ENCODE measurements around the gene SLC2A11.
A peak's percentile ranks its signal among the peaks of the same experiment; 100 is the strongest.

SLC2A11 gene

DNA sequence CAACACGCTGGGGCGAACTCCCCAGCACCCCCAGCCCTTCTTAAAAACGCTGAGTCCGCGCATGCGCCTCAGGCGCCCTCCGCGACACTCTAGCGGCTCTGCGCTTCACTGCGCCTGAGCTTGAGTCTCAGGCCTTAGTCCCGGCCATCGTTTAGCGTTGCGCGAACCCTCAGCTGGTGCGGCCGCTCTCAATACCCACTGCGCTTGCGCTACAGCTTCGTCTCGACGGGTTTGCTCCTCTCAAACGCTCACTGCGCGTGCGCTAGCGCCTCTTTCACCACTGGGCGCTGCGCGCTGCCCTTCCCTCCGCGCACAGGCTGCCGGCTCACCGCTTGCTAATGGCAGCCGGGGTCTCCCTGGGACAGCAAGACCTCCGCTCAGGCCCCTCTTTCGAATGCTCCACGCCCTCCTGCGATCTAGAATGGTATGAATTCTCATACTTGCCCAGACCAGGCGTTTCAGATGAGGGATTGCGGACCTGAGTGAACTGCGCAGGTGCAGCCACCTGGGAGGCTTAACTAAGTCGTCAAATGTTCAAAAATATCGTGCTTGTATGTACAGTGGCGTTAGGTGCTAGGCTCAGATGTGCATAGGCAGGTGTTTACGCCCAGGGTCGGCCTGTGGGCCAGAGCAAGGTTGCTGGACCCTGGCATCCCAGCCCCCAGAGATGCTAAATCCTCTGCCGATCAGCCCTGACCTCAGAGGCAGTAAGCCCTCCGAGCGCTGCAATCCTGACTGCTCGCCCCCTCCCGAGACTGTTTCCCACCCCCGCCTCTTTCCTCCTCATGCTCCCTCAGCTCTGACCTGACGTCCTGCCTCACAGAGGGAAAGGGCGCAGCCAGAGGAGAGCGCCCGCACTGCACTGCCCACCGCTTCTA, at the start of gene SLC2A11:
Gene SLC2A11 (plus strand): TSS at position 270 of the 878 bp plus-strand sequence. CDS start 125 bp downstream, at position 395.
- DNase-seq (ENCODE audit: low read depth, low spot score), result peak; percentile 96

DNA sequence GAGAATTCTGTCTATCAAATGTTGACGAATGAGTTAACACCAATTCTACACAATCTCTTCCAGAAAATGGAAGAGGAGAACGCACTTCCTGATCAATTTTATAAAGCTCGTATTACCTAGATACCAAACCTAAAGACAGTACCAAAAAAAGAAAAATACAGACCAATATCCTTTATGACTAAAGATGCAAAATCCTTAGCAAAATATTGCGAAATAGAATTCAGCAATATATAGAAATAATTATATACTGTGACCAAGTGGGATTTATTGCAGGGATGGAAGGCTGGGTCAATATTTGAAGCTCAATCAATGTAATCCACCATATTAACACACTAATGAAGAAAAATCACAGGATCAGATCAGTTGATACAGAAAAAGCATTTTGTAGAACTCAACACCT, 45.3 kb upstream of the SLC2A11 start:
- DNase-seq (ENCODE audit: low read depth, low spot score), result no peak

GRCh38 chr22:23815541-23816155, 42.0 kb upstream of the SLC2A11 start:
- no peak for DNase-seq (ENCODE audit: low read depth, low spot score)

DNA sequence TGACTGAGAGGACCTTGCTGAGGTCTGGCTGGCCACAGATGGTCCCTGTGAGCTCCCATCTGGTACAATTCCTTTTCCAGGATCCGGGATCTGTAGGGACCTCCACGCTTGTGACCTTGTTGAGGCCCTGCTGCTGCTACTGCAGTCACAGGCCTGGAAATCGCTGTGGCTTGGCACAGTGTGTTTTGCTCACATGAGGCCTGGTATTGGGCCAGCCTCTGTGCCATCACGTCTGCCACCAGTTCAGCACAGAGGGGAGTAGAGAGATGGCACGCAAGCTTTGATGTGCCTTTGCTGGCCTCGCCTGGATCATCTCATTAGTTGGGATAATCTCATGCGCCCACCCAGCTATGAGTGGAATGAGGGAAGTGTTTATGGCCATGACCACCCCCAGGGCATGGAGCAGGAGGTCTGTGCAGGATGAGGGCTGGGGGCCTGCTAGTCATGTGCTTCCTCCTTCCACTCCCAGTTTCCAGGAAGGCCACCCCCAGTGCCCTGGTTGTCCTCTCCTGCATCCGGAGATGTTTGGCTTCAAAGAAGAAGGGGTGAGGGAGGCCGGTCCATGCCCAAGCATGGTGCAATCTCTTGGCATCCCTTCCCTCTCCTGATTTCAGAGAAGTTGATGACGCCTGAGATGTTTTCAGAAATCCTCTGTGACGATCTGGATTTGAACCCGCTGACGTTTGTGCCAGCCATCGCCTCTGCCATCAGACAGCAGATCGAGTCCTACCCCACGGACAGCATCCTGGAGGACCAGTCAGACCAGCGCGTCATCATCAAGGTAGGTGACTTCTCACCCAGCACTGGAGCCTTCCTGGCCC, 41.3 kb upstream of the SLC2A11 start:
- DNase-seq (ENCODE audit: low read depth, low spot score), result no peak

DNA sequence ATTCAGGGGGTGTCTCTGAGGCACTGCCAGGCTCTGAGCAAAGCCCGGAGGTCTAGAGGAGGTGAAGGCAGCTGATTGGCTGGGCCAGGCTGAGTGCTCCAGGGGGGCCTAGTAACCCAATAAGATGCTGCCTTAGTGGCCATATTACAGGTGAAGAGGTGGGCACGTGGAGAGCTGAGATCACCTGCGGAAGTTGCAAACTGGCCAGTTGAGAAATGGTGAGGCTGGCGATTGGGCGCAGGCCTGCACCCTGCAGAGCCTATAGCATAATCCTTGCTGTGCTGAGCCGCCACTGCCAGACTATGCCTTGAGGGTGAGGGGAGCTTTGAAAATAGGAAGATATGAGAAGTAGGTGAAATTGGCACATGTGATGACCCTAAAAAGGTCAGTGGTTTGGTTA, 40.5 kb upstream of the SLC2A11 start:
- no peak for DNase-seq (ENCODE audit: low read depth, low spot score)

DNA sequence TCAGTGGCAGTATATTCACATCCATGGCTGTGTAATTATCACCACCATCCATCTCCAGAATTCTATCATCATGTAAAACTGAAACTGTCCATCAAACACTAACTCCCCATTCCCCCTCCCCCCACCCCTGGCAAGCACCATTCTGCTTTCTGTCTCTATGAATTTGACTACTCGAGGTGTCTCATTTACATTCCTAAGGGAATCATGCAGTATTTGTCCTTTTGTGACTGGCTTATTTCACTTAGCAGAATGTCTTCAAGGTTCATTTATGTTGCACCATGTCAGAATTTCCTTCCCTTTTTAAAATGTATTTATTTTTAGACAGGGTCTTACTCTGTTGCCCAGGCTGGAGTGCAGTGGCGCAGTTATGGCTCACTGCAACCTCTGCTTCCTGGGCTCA, 39.1 kb upstream of the SLC2A11 start:
- DNase-seq (ENCODE audit: low read depth, low spot score), result no peak

- no peak for DNase-seq (ENCODE audit: low read depth, low spot score)
Observed at GRCh38 chr22:23820748-23821211, 36.9 kb upstream of the SLC2A11 start.

DNA sequence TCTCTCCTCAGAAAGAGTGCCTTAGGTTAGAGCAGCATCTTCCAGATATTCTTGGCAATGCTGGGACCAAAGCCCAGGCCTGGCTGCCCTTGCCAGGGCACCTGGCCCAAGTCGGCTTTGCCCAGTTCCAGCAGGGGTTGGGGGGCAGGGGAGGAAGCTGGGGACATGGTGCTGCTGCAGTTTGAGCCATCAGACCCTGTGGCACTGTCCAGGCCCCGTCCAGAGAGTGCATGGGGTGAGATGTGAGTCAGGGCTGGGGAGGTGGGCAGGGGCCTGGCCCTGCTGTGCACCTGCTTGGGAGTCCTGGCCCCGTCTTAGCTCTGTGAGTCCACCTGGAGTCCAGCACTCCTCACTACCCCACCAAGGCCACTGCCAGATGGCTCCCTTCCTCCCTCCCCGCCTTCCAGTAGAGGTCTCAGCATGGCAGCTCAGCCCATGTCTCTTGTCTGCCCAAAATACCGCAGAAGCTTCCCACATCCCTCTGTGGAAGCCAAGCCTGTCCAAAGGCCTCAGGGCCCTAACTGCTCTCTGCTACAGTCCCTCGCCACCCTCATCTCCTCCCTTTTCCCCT, 35.5 kb upstream of the SLC2A11 start:
- DNase-seq (ENCODE audit: low read depth, low spot score), result no peak

GRCh38 chr22:23823331-23823791, 34.3 kb upstream of the SLC2A11 start:
- no peak for DNase-seq (ENCODE audit: low read depth, low spot score)

GRCh38 chr22:23824476-23825245, 33.0 kb upstream of the SLC2A11 start:
- no peak for DNase-seq (ENCODE audit: low read depth, low spot score)

GRCh38 chr22:23825246-23825905, 32.3 kb upstream of the SLC2A11 start:
- no peak for DNase-seq (ENCODE audit: low read depth, low spot score)

DNA sequence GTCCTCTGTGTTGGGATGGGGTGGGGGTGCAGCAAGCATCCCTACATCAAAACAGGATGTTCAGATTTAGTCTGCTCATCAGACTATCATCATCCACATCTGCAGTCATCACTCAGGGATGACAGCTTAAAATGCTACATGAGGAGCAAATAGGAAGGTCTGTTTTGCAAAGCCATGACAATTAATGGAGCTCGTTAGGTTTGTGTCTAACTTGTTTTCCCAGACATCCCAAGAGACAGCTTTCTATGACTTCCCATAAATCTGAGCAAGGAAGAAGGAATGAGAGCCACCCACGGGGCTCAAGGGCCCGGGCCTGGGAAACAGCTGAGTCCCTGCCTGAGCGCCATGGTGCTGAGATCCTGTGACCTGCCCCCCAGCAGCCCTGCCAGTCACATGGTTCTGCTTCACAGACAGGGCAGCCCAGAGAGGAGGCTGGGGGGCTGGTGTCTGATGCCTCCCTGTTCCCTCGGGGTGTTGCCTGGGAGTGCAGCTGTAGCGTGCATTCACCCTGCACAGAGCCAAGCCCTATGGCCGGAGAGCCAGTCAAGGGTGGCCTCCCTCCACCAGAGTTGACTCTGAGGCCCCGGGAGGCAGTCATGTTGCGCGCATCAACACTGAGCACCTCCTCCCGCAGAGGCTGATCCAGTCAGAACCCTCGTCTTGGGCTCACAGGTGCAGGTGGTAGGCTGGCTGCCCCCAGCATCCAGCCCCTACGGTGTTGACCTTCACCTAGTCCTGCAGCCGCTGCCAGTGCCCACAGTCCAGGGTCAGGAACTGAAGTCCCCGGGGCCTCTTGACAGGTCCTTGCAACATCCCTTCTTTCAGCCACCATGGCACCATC, 30.9 kb upstream of the SLC2A11 start:
- no peak for DNase-seq (ENCODE audit: low read depth, low spot score)

GRCh38 chr22:23827351-23827995, 30.2 kb upstream of the SLC2A11 start:
- DNase-seq (ENCODE audit: low read depth, low spot score), result no peak

GRCh38 chr22:23828800-23829680, 28.6 kb upstream of the SLC2A11 start:
- no peak for DNase-seq (ENCODE audit: low read depth, low spot score)

DNA sequence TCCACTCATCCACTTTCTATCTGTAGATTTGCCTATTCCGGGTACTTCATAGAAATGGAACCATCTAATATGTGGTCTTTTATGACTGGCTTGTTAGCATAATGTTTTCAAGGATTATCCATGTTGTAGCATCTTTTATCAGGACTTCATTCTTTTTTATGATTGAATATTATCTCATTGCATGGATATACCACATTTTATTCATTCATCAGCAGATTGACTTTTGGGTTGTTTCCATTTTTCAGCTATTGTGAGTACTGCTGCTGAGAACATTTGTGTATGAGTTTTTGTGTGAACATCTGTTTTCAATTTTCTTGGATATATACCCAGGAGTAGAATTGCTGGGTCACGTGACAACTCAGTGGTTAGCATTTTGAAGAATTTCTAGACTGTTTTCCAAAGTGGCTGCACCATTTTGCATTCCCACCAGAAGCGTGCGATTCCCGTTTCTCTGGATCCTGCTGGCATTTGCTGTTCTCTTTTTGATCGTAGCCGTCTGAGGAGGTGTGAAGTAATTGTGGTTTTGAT, 27.8 kb upstream of the SLC2A11 start:
- DNase-seq (ENCODE audit: low read depth, low spot score), result no peak

DNA sequence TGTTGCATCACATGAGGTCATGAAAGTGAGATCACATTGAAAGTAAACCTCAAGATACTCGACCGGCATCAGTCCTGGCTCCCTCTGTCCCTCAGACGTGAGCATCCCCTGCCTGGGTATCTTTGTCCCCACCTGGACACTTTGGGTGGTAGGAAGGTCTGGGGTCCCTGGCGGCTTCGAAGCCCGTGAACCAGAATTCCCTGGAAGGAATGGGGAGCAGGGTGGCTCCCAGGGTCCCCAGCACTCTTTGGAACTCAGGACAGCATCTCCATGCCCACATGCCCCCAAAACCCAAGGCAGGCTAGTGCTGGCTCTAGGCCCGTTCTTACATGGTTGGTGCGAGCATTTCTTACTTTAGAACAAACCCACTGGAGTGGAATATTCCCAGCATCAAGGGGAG, 26.4 kb upstream of the SLC2A11 start:
- no peak for DNase-seq (ENCODE audit: low read depth, low spot score)

DNA sequence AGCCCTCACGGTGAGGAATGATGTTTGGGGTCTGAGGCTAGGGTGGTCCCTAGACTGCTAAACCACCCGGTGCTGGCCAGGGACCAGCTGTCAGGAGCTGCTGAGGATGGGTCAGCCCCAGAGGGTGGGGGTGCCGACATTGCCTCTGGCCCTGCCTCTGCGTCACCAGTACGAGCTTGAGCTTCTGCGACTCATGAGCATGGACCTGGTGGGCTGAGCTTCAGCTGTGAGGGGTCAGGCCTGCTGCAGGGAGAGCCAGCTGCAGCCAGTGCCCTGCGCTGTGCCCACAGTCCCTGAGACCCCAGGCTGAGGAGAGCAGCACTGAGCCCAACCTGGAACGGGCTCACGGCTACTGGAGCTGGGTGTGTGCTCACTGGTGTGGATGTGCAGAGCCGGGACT, 25.9 kb upstream of the SLC2A11 start:
- no peak for DNase-seq (ENCODE audit: low read depth, low spot score)

All from iPS DF 19.7 (cell line).